Activated B cell treated with CpG ODN at 0.5 μM for 24 hours (primary cell): ENCODE measurements around the gene BAIAP3. TPM values are rescaled to one million over a fixed set of nuclear protein-coding genes. Genes with fewer than 3 reads are reported as not detected.

ENCODE experiments used
- ATAC-seq: fragments of 200-7000 bp; cut with Tn5 transposase; one replicate; pipeline ENCODE4 v1.10.0; 2021; ENCODE audit warnings: low read depth, mild to moderate bottlenecking, moderate library complexity
- CTCF ChIA-PET: fragments of 350-600 bp; sonication (Branson Sonifier 250); formaldehyde crosslinking; loops from one replicate; lab custom pipeline; 2021; ENCODE audit warnings: antibody characterized with exemption; lab: Charles Lee
- POLR2A ChIA-PET: fragments of 350-600 bp; sonication (Branson Sonifier 250); formaldehyde crosslinking; loops from one replicate; lab custom pipeline; 2021; ENCODE audit warnings: antibody characterized with exemption; lab: Charles Lee
- DNase-seq: peaks from one replicate; pipeline ENCODE4 v3.0.0; 2022
- H3K27ac Mint-ChIP-seq: one replicate; pipeline ENCODE4 v1.8.0; 2020; ENCODE audit warnings: mixed read lengths
- H3K27me3 Mint-ChIP-seq: one replicate; pipeline ENCODE4 v1.8.0; 2021; ENCODE audit warnings: mixed read lengths
- H3K36me3 Mint-ChIP-seq: one replicate; pipeline ENCODE4 v1.8.0; 2021; ENCODE audit warnings: low read depth, mixed read lengths
- H3K4me1 Mint-ChIP-seq: one replicate; pipeline ENCODE4 v1.8.0; 2021; ENCODE audit warnings: mixed read lengths
- H3K4me3 Mint-ChIP-seq: one replicate; pipeline ENCODE4 v1.8.0; 2020; ENCODE audit warnings: mild to moderate bottlenecking, mixed read lengths
- H3K9me3 Mint-ChIP-seq: one replicate; pipeline ENCODE4 v1.8.0; 2020; ENCODE audit warnings: mixed read lengths
- intact Hi-C: fragments of 100-400 bp; cut with micrococcal nuclease; formaldehyde crosslinking; loops from one replicate; pipeline ENCODE4 v1.15.1; 2024
- total RNA-seq: library from RNA; stranded (reverse); gene quantifications from 2 replicates; pipeline ENCODE4 v1.2.3, GENCODE V29; 2022
- TF ChIP-seq, protein P1 (sequence below): fragments of 200-600 bp; IDR thresholded peaks from one replicate; pipeline ENCODE4 v1.8.0; 2022; ENCODE audit warnings: antibody characterized with exemption, mild to moderate bottlenecking

Gene BAIAP3
- total RNA-seq, 1 donor from 2014 or later, result 8.5 TPM

DNA sequence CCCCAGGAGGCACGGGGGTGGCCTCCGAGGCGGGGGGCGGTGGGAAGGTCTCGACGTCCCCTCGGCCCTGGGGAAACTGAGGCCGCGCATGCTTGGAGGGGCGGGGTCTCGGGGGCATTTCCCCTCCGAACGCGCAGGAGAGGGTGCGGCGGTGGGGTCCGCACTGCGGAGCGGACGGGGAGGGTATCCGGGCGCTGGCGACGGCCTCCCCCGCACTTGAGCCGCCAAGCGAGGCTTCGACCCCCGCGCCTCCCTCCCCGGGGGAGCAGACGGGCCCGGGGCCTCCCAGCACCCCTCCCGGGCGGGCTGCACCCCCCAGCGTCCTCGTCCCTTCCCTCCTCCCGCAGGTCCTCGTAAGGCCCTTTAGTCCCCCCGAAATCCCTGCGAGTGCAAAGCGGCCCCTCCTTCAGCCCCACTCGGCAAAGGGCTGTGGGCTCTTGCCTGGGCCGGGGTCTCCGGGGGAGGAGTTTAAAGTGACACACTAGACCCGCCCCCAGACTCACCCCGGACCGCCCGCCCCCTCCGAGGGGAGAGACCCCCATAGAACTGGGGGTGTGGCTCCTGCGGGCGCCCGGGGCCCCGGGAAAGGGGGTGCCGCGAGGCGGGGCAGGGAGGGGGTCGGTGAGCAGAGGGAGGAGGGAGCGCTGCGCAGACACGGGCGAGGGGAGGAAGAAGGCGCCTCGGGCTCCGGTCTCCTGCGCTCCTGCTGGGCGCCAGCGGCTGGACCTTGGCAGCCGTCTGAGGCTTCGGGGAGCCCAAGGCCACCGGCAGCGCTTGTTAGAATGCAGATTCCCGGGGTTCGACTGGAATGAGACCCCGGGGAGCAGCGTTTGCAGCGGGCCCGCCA, 632 bp downstream of the BAIAP3 start:
- DNase-seq (no peak), ATAC-seq (no peak)
- H3K4me1 Mint-ChIP-seq, result peaks cover 36% of the 10 kb centered on the region
- no peaks in the 10 kb centered on the region for H3K9me3 Mint-ChIP-seq
- peaks cover 7% of the 10 kb centered on the region for H3K27me3 Mint-ChIP-seq
- CTCF ChIA-PET, result no interaction called here
- intact Hi-C loops, result loop anchor here (1.0 kb wide), 1 partner anchor 9 kb away; no protein-coding TSS in a partner anchor
- TF ChIP-seq, protein P1, sequence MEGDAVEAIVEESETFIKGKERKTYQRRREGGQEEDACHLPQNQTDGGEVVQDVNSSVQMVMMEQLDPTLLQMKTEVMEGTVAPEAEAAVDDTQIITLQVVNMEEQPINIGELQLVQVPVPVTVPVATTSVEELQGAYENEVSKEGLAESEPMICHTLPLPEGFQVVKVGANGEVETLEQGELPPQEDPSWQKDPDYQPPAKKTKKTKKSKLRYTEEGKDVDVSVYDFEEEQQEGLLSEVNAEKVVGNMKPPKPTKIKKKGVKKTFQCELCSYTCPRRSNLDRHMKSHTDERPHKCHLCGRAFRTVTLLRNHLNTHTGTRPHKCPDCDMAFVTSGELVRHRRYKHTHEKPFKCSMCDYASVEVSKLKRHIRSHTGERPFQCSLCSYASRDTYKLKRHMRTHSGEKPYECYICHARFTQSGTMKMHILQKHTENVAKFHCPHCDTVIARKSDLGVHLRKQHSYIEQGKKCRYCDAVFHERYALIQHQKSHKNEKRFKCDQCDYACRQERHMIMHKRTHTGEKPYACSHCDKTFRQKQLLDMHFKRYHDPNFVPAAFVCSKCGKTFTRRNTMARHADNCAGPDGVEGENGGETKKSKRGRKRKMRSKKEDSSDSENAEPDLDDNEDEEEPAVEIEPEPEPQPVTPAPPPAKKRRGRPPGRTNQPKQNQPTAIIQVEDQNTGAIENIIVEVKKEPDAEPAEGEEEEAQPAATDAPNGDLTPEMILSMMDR, result no peak
- POLR2A ChIA-PET, result no interaction called here
- no peaks in the 10 kb centered on the region for H3K36me3 Mint-ChIP-seq
- no peak overlapping the region for H3K27ac Mint-ChIP-seq
- H3K4me3 Mint-ChIP-seq, result peak overlapping the region; percentile 48

DNA sequence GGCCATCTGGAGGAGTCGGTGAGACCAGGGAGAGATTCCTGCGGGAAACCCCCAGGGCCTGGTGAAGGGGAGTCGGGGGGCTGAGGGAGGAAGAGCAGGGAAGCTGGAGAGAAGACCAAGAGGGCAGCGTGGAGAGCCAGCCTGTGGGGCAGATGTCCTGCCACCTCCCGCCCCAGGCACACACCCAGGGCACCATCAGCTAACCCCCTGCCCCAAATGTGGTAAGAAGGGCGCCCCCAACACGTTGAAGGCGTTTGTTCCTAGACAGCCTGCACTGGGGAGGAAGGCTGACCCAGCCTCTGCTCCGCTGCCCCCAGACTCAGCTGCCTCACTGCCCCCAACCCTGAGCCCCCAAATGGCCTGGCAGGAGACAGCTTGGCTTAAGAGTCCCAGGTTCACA, 1.3 kb downstream of the BAIAP3 start:
- POLR2A ChIA-PET, result no interaction called here
- peak overlapping the region; percentile 48 for H3K4me3 Mint-ChIP-seq
- DNase-seq (no peak), ATAC-seq (no peak)
- TF ChIP-seq, protein P1, result no peak
- intact Hi-C loops, result no loop called here
- no peaks in the 10 kb centered on the region for H3K9me3 Mint-ChIP-seq
- H3K27me3 Mint-ChIP-seq, result peaks cover 7% of the 10 kb centered on the region
- no peaks in the 10 kb centered on the region for H3K36me3 Mint-ChIP-seq
- H3K4me1 Mint-ChIP-seq, result peaks cover 36% of the 10 kb centered on the region
- no peak overlapping the region for H3K27ac Mint-ChIP-seq
- CTCF ChIA-PET, result no interaction called here

GRCh38 chr16:1335211-1335971, 1.9 kb downstream of the BAIAP3 start:
- no peak for ATAC-seq
- ChIA-PET CTCF (no interaction called here), POLR2A (no interaction called here)
- Mint-ChIP-seq H3K36me3 (no peaks in the 10 kb centered on the region), H3K27me3 (peaks cover 7% of the 10 kb centered on the region), H3K4me3 (no peak overlapping the region), H3K9me3 (no peaks in the 10 kb centered on the region), H3K4me1 (peaks cover 36% of the 10 kb centered on the region), H3K27ac (no peak overlapping the region)
- DNase-seq, result no peak
- TF ChIP-seq, protein P1, result no peak
- intact Hi-C loops, result no loop called here

- no peaks in the 10 kb centered on the region for H3K36me3 Mint-ChIP-seq
- ATAC-seq (no peak), DNase-seq (no peak)
- peaks cover 34% of the 10 kb centered on the region for H3K4me1 Mint-ChIP-seq
- H3K27ac Mint-ChIP-seq, result no peak overlapping the region
- intact Hi-C loops, result no loop called here
- peaks cover 7% of the 10 kb centered on the region for H3K27me3 Mint-ChIP-seq
- no peaks in the 10 kb centered on the region for H3K9me3 Mint-ChIP-seq
- TF ChIP-seq, protein P1, result no peak
- no peak overlapping the region for H3K4me3 Mint-ChIP-seq
- ChIA-PET POLR2A (no interaction called here), CTCF (no interaction called here)
Measured at GRCh38 chr16:1335996-1336395, 2.6 kb downstream of the BAIAP3 start.

DNA sequence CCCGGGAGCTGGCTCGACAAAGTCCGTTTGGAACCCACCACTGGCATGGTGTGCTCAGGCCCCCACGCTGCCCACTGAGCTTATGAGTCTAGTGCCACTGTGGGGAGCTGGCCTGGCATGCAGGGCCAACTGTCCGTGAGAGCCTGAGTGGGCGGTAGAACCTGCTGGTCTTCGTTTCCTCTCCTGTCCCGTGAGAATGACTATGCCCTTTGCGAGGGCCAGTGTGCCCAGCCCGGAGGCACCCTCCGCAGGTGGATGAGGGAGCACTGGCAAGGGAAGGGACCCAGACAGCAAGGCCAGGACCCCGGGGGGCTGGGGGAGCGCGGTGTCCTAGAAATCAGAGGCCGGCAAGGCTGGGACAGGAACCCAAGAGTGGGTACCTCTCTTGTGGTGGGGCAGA, 3.2 kb downstream of the BAIAP3 start:
- ATAC-seq, result no peak

More for the DNA sequence above, 3.2 kb downstream of the BAIAP3 start:
- TF ChIP-seq, protein P1, result no peak
- Mint-ChIP-seq H3K9me3 (no peaks in the 10 kb centered on the region), H3K4me1 (peaks cover 29% of the 10 kb centered on the region), H3K4me3 (no peak overlapping the region), H3K36me3 (no peaks in the 10 kb centered on the region), H3K27me3 (peaks cover 7% of the 10 kb centered on the region), H3K27ac (no peak overlapping the region)
- ChIA-PET CTCF (no interaction called here), POLR2A (no interaction called here)
- DNase-seq, result no peak
- intact Hi-C loops, result no loop called here
